Measurements from ENCODE around the gene CYP20A1. TPM values are rescaled to one million over a fixed set of nuclear protein-coding genes. Genes with fewer than 3 reads are reported as not detected.
"Not testable (repeated sequence)": the region's sequence is repeated elsewhere in the genome, so short reads cannot be mapped to it uniquely, and the experiment has no call there.

The CYP20A1 gene
- total and polyA plus RNA-seq, 7 experiments from 2014 or later = 21.6 to 43.3 (median 28.3) TPM

DNA sequence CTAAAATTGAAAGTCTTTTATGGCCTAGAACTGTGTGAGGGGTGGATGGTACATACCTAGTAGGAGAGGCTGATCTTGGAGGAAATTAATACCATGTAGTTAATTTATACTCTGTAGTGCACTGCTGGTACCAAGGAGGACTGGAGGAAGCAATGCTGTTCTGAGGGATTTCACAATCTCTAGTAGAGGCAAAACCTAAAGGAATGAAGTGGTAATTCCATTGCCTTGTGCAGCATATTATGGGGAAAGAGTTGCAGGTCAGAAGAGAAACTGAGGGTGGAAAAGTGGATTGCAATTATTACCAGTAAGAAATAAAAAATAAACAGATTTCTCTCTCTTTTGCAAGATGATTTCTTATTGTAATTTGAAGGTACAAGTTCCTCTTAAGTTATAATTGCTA is 91.6 kb downstream of the CYP20A1 start:
- no peak for ATAC-seq
- CTCF ChIA-PET = no interaction called here
- no peak for DNase-seq
- H3K27me3 ChIP-seq (ENCODE audit: control insufficient read depth in 2 of 2, insufficient read depth in 2 of 2, low read length in 2 of 2) = no peaks in the 10 kb centered on the region
- no peak overlapping the region for H3K27ac ChIP-seq (ENCODE audit: low read depth, low read length)
- intact Hi-C loops (cut with micrococcal nuclease) = no loop called here
- Mint-ChIP-seq H3K9me3 (no peaks in the 10 kb centered on the region), H3K36me3 (peaks cover 0 to 8% (median 4%) of the 10 kb centered on the region in 5 donors), H3K4me1 (peaks cover 25 to 48% (median 37%) of the 10 kb centered on the region in 7 donors), H3K4me3 (peak overlapping the region; percentile 38 to 95 (median 90)), H3K27ac (peak overlapping the region in 5 of 9 donors; percentile 4 to 90 (median 12)), H3K27me3 (no peaks in the 10 kb centered on the region)
- peaks cover 7 to 15% of the 10 kb centered on the region in 2 donors for H3K4me1 ChIP-seq (ENCODE audit: control insufficient read depth in 2 of 2, insufficient read depth in 2 of 2, low read length in 2 of 2)
- H3K4me3 ChIP-seq (ENCODE audit: low read length) = no peak overlapping the region
- H3K9me3 ChIP-seq (ENCODE audit: control insufficient read depth in 2 of 3, low read length in 3 of 3) = no peaks in the 10 kb centered on the region
- peaks cover 0 to 3% (median 0%) of the 10 kb centered on the region in 3 experiments for H3K36me3 ChIP-seq (ENCODE audit: control insufficient read depth in 2 of 3, insufficient read depth in 3 of 3, low read length in 3 of 3)
- POLR2A ChIA-PET = interaction anchor here (0.5 to 0.7 kb wide), 2 partner anchors 534 to 608 kb away, joined by 3 read pairs; no protein-coding TSS in a partner anchor

DNA sequence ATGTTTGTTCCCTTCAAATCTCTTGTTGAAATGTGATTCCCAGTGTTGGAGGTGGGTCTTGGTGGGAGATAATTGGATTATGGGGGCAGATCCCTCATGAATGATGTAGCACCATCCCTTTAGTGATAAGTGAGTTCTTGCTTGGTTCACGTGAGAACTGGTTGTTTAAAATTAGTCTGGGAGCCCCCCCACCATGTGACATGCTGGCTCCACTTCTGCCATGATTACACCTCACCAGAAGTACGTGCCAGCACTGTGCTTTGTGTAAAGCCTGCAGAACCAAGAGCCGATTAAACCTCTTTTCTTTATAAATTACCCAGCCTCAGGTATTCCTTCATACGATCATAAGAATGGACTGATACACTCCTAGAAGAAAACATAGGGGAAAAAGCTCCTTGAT is 99.5 kb downstream of the CYP20A1 start:
- intact Hi-C loops (cut with micrococcal nuclease) = no loop called here
- H3K27me3 Mint-ChIP-seq = no peaks in the 10 kb centered on the region
- ChIA-PET POLR2A (no interaction called here), CTCF (no interaction called here)
- ATAC-seq (no peak), DNase-seq (no peak)
- no peaks in the 10 kb centered on the region for H3K9me3 Mint-ChIP-seq
- H3K4me1 Mint-ChIP-seq = peaks cover 2 to 41% (median 17%) of the 10 kb centered on the region in 7 donors
- H3K36me3 Mint-ChIP-seq = peaks cover 0 to 32% (median 13%) of the 10 kb centered on the region in 5 donors
- Histone ChIP-seq H3K36me3 (ENCODE audit: control insufficient read depth in 2 of 3, insufficient read depth in 3 of 3, low read length in 3 of 3) (no peaks in the 10 kb centered on the region), H3K27ac (ENCODE audit: low read depth, low read length) (no peak overlapping the region), H3K4me1 (ENCODE audit: control insufficient read depth in 2 of 2, insufficient read depth in 2 of 2, low read length in 2 of 2) (no peaks in the 10 kb centered on the region), H3K4me3 (ENCODE audit: low read length) (no peak overlapping the region), H3K27me3 (ENCODE audit: control insufficient read depth in 2 of 2, insufficient read depth in 2 of 2, low read length in 2 of 2) (no peaks in the 10 kb centered on the region), H3K9me3 (ENCODE audit: control insufficient read depth in 2 of 3, low read length in 3 of 3) (no peaks in the 10 kb centered on the region)
- H3K27ac Mint-ChIP-seq = no peak overlapping the region
- H3K4me3 Mint-ChIP-seq = no peak overlapping the region

DNA sequence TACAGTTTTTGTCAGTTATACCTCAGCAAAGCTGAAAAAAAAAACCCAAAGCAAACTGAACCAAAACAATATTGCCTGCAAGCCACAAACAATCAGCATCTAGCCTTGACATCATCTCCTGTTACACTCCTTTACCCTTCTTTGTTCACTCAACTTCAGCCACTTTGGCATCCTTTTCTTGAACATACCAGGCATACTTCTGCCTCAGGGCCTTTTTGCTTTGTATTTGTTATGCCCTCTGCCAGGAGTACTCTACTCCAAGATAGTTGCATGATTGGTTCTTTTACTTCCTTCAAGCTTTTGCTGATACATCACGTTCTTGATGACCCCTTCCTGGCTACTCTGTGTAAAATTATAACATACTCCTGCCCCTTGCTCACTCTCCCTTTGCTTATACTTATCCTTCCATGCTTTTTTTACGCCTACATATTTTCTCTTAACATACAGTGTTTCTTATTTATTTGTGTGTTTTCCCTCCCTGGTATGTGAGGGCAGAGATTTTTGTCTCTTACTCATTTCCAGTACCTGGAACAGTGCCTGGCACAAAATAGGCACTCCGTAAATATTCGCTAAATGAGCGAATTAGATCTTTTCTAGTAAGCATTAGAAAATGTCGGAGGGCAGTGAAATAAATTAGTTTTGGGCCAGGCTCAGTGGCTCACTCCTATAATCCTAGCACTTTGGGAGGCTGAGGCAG is 102.1 kb downstream of the CYP20A1 start:
- no peak overlapping the region for H3K4me3 Mint-ChIP-seq
- H3K4me3 ChIP-seq (ENCODE audit: low read length) = no peak overlapping the region
- intact Hi-C loops (cut with micrococcal nuclease) = no loop called here
- no peaks in the 10 kb centered on the region for H3K9me3 Mint-ChIP-seq
- DNase-seq = no peak
- H3K27me3 ChIP-seq (ENCODE audit: control insufficient read depth in 2 of 2, insufficient read depth in 2 of 2, low read length in 2 of 2) = no peaks in the 10 kb centered on the region
- peaks cover 3 to 40% (median 21%) of the 10 kb centered on the region in 5 donors for H3K36me3 Mint-ChIP-seq
- no peak overlapping the region for H3K27ac ChIP-seq (ENCODE audit: low read depth, low read length)
- POLR2A ChIA-PET = no interaction called here
- H3K4me1 Mint-ChIP-seq = peaks cover 2 to 34% (median 12%) of the 10 kb centered on the region in 7 donors
- no peak overlapping the region for H3K27ac Mint-ChIP-seq
- no peaks in the 10 kb centered on the region for H3K9me3 ChIP-seq (ENCODE audit: control insufficient read depth in 2 of 3, low read length in 3 of 3)
- H3K4me1 ChIP-seq (ENCODE audit: control insufficient read depth in 2 of 2, insufficient read depth in 2 of 2, low read length in 2 of 2) = no peaks in the 10 kb centered on the region
- ATAC-seq = no peak
- H3K36me3 ChIP-seq (ENCODE audit: control insufficient read depth in 2 of 3, insufficient read depth in 3 of 3, low read length in 3 of 3) = peaks cover 0 to 3% (median 0%) of the 10 kb centered on the region in 3 experiments
- CTCF ChIA-PET = no interaction called here
- H3K27me3 Mint-ChIP-seq = no peaks in the 10 kb centered on the region

DNA sequence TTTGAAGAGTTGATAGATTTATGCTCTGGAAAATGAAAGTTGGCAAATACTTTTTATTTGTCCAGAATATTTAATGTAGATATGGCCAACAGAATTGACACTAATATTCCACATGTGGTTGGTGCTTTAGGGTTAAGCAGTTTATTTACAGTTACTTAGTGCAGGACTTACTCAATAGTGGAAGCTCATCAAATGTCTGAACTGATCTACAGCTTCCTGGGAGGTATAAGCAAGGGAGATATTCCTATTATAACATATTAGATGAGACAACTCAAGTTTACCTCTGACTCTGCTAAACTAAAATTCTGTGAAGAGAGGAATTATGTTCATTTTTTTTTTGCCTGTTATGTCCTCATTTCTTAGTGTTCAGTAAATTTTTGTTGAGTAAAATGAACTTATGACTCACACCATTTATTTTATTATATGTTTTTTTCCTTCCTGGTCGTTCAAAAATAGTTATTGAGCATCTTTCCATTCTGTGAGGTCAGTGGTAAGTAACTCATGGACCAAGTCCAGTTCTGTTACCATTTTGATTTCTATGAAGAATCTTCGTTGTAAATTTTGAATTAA is 103.0 kb downstream of the CYP20A1 start:
- ChIA-PET POLR2A (no interaction called here), CTCF (no interaction called here)
- ATAC-seq (no peak), DNase-seq (no peak)
- no peaks in the 10 kb centered on the region for H3K9me3 Mint-ChIP-seq
- H3K36me3 Mint-ChIP-seq = peaks cover 7 to 48% (median 28%) of the 10 kb centered on the region in 5 donors
- no peaks in the 10 kb centered on the region for H3K27me3 Mint-ChIP-seq
- H3K4me3 Mint-ChIP-seq = no peak overlapping the region
- Histone ChIP-seq H3K4me1 (ENCODE audit: control insufficient read depth in 2 of 2, insufficient read depth in 2 of 2, low read length in 2 of 2) (no peaks in the 10 kb centered on the region), H3K9me3 (ENCODE audit: control insufficient read depth in 2 of 3, low read length in 3 of 3) (no peaks in the 10 kb centered on the region), H3K4me3 (ENCODE audit: low read length) (no peak overlapping the region), H3K36me3 (ENCODE audit: control insufficient read depth in 2 of 3, insufficient read depth in 3 of 3, low read length in 3 of 3) (peaks cover 0 to 3% (median 0%) of the 10 kb centered on the region in 3 experiments), H3K27ac (ENCODE audit: low read depth, low read length) (no peak overlapping the region), H3K27me3 (ENCODE audit: control insufficient read depth in 2 of 2, insufficient read depth in 2 of 2, low read length in 2 of 2) (no peaks in the 10 kb centered on the region)
- H3K27ac Mint-ChIP-seq = no peak overlapping the region
- intact Hi-C loops (cut with micrococcal nuclease) = no loop called here
- H3K4me1 Mint-ChIP-seq = peaks cover 2 to 31% (median 12%) of the 10 kb centered on the region in 7 donors

DNA sequence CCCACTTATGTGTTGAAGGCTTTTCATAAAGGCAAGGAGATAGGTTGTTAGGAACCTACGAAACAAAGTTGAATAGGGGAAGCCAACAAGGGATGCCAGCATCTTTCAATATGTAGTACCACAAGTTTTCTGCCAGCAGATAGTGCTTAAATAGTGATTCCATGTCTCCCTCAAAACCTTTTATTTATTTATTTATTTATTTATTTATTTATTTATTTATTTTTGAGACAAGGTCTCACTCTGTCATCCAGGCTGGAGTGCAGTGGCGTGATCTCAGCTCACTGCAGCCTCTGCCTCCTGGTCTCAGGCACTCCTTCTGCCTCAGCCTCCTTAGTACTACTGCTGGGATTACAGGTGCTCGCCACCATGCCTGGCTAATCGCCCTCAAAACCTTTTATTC is 103.6 kb downstream of the CYP20A1 start:
- H3K9me3 Mint-ChIP-seq; DNase-seq; H3K36me3 ChIP-seq (ENCODE audit: control insufficient read depth in 2 of 3, insufficient read depth in 3 of 3, low read length in 3 of 3); H3K4me3 ChIP-seq (ENCODE audit: low read length); H3K27ac ChIP-seq (ENCODE audit: low read depth, low read length); intact Hi-C loops (cut with micrococcal nuclease); H3K27ac Mint-ChIP-seq; POLR2A ChIA-PET; H3K9me3 ChIP-seq (ENCODE audit: control insufficient read depth in 2 of 3, low read length in 3 of 3); H3K27me3 Mint-ChIP-seq; H3K27me3 ChIP-seq (ENCODE audit: control insufficient read depth in 2 of 2, insufficient read depth in 2 of 2, low read length in 2 of 2); H3K4me1 ChIP-seq (ENCODE audit: control insufficient read depth in 2 of 2, insufficient read depth in 2 of 2, low read length in 2 of 2); CTCF ChIA-PET; H3K4me3 Mint-ChIP-seq; ATAC-seq: not testable (repeated sequence)
- peaks cover 2 to 29% (median 12%) of the 10 kb centered on the region in 7 donors for H3K4me1 Mint-ChIP-seq
- H3K36me3 Mint-ChIP-seq = peaks cover 7 to 48% (median 33%) of the 10 kb centered on the region in 5 donors

DNA sequence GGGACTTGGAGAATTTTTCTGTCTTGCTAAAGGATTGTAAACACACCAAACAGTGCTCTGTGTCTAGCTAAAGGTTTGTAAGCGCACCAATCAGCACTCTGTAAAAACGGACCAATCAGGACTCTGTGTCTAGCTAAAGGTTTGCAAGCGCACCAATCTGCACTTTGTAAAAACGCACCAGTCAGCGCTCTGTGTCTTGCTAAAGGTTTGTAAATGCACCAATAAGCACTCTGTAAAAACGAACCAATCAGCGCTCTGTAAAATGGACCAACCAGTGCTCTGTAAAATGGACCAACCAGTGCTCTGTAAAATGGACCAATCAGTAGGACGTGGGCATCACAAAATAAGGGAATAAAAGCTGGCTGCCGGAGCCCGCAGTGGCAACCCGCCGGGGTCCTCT is 105.8 kb downstream of the CYP20A1 start:
- H3K27ac ChIP-seq (ENCODE audit: low read depth, low read length) = no peak overlapping the region
- Mint-ChIP-seq H3K9me3 (no peaks in the 10 kb centered on the region), H3K4me3 (no peak overlapping the region), H3K27me3 (no peaks in the 10 kb centered on the region), H3K27ac (no peak overlapping the region), H3K36me3 (peaks cover 7 to 38% (median 29%) of the 10 kb centered on the region in 5 donors), H3K4me1 (peaks cover 0 to 20% (median 7%) of the 10 kb centered on the region in 7 donors)
- POLR2A ChIA-PET = no interaction called here
- H3K9me3 ChIP-seq (ENCODE audit: control insufficient read depth in 2 of 3, low read length in 3 of 3) = no peaks in the 10 kb centered on the region
- H3K36me3 ChIP-seq (ENCODE audit: control insufficient read depth in 2 of 3, insufficient read depth in 3 of 3, low read length in 3 of 3) = peaks cover 0 to 3% (median 0%) of the 10 kb centered on the region in 3 experiments
- no peaks in the 10 kb centered on the region for H3K4me1 ChIP-seq (ENCODE audit: control insufficient read depth in 2 of 2, insufficient read depth in 2 of 2, low read length in 2 of 2)
- H3K4me3 ChIP-seq (ENCODE audit: low read length) = no peak overlapping the region
- ATAC-seq = no peak
- no peak for DNase-seq
- CTCF ChIA-PET = interaction anchor here (0.7 kb wide), 1 partner anchor 858 kb away, joined by 3 read pairs; no protein-coding TSS in a partner anchor
- intact Hi-C loops (cut with micrococcal nuclease) = no loop called here
- no peaks in the 10 kb centered on the region for H3K27me3 ChIP-seq (ENCODE audit: control insufficient read depth in 2 of 2, insufficient read depth in 2 of 2, low read length in 2 of 2)

DNA sequence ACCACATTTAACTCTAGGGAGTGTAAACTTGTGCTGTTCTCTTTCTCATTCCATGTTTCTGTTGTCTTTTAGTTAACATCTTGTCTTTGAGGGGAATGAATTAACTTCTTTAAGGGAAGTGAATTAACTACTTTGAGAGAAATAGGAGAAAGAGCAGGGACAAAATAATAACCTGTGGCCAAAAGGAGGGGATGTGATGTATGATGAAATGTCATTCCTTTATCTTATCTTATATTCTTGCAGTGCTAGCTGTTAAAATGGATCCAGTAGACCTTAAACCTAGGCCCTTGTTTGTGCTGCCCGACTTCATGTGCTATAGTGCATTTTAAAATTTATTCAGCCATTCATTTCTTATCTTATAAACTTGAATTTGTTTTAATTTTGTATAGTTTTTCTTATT is 107.8 kb downstream of the CYP20A1 start:
- Mint-ChIP-seq H3K4me1 (peaks cover 0 to 14% (median 0%) of the 10 kb centered on the region in 7 donors), H3K4me3 (no peak overlapping the region), H3K36me3 (peaks cover 8 to 28% (median 25%) of the 10 kb centered on the region in 5 donors), H3K9me3 (no peaks in the 10 kb centered on the region), H3K27me3 (no peaks in the 10 kb centered on the region), H3K27ac (no peak overlapping the region)
- ATAC-seq = no peak
- Histone ChIP-seq H3K36me3 (ENCODE audit: control insufficient read depth in 2 of 3, insufficient read depth in 3 of 3, low read length in 3 of 3) (peaks cover 0 to 3% (median 0%) of the 10 kb centered on the region in 3 experiments), H3K4me3 (ENCODE audit: low read length) (no peak overlapping the region), H3K4me1 (ENCODE audit: control insufficient read depth in 2 of 2, insufficient read depth in 2 of 2, low read length in 2 of 2) (no peaks in the 10 kb centered on the region), H3K27me3 (ENCODE audit: control insufficient read depth in 2 of 2, insufficient read depth in 2 of 2, low read length in 2 of 2) (no peaks in the 10 kb centered on the region), H3K9me3 (ENCODE audit: control insufficient read depth in 2 of 3, low read length in 3 of 3) (no peaks in the 10 kb centered on the region), H3K27ac (ENCODE audit: low read depth, low read length) (no peak overlapping the region)
- CTCF ChIA-PET = no interaction called here
- no peak for DNase-seq
- intact Hi-C loops (cut with micrococcal nuclease) = no loop called here
- POLR2A ChIA-PET = no interaction called here

All from naive thymus-derived CD4-positive, alpha-beta T cell (primary cell).